SK-N-SH (cell line): Measurements from ENCODE around the gene KANTR.

Source experiments
- EZH2phosphoT487 ChIP-seq: fragments of 200-600 bp; sonication (generic); IDR thresholded peaks from 2 replicates; pipeline ENCODE4 v1.6.1; 2017; ENCODE audit warnings: low read depth, mixed run types, mild to moderate bottlenecking, antibody characterized with exemption, moderate library complexity, borderline replicate concordance
- FOSL2 ChIP-seq: IDR thresholded peaks from 2 replicates; pipeline ENCODE4 v1.4.0; 2012; ENCODE audit warnings: low read depth, mild to moderate bottlenecking, moderate library complexity, borderline replicate concordance
- JUND ChIP-seq: IDR thresholded peaks from 2 replicates; pipeline ENCODE4 v1.4.0; 2012
- SMC3 ChIP-seq: IDR thresholded peaks from 2 replicates; pipeline ENCODE4 v1.6.1; 2012; ENCODE audit warnings: low read depth, low read length, improper control_type of control experiment
- TAF1 ChIP-seq: IDR thresholded peaks from 2 replicates; pipeline ENCODE4 v1.6.1; 2012; ENCODE audit warnings: low read depth, mild to moderate bottlenecking, low read length, moderate library complexity, borderline replicate concordance
- YY1 ChIP-seq: IDR thresholded peaks from 2 replicates; pipeline ENCODE4 v1.4.0; 2012; ENCODE audit warnings: low read depth, mild to moderate bottlenecking
- TF ChIP-seq, protein P1 (sequence below): fragments of 200-600 bp; sonication (generic); IDR thresholded peaks from 2 replicates; pipeline ENCODE4 v1.6.1; 2017; ENCODE audit warnings: antibody characterized with exemption, mild to moderate bottlenecking, moderate library complexity
- TF ChIP-seq, protein P2 (sequence below): IDR thresholded peaks from 2 replicates; pipeline ENCODE4 v1.4.0; 2012; ENCODE audit warnings: low read depth, borderline replicate concordance

DNA sequence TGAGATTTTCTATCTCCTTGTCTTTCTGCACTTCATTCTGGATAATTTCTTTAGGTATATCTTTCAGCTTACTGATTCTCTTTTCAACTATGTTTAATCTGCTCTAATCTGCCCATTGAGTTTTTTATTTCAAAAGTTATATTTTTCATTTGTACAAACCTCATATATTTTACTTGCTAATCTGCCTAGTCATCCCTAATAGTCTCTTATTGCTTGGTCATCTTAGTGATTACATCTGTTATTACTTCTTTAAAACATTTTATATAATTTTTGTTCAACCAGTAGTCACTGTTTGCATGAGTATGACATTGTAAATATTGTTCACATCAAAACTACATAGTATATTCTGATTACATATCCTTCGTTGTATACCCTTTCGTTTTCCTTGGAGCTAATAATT, 32.4 kb downstream of the KANTR start:
- no peak for TF ChIP-seq FOSL2
- TF ChIP-seq, protein P1, sequence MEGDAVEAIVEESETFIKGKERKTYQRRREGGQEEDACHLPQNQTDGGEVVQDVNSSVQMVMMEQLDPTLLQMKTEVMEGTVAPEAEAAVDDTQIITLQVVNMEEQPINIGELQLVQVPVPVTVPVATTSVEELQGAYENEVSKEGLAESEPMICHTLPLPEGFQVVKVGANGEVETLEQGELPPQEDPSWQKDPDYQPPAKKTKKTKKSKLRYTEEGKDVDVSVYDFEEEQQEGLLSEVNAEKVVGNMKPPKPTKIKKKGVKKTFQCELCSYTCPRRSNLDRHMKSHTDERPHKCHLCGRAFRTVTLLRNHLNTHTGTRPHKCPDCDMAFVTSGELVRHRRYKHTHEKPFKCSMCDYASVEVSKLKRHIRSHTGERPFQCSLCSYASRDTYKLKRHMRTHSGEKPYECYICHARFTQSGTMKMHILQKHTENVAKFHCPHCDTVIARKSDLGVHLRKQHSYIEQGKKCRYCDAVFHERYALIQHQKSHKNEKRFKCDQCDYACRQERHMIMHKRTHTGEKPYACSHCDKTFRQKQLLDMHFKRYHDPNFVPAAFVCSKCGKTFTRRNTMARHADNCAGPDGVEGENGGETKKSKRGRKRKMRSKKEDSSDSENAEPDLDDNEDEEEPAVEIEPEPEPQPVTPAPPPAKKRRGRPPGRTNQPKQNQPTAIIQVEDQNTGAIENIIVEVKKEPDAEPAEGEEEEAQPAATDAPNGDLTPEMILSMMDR, result no peak
- TF ChIP-seq SMC3, result no peak
- TF ChIP-seq YY1, result no peak
- no peak for TF ChIP-seq EZH2phosphoT487
- TF ChIP-seq, protein P2, sequence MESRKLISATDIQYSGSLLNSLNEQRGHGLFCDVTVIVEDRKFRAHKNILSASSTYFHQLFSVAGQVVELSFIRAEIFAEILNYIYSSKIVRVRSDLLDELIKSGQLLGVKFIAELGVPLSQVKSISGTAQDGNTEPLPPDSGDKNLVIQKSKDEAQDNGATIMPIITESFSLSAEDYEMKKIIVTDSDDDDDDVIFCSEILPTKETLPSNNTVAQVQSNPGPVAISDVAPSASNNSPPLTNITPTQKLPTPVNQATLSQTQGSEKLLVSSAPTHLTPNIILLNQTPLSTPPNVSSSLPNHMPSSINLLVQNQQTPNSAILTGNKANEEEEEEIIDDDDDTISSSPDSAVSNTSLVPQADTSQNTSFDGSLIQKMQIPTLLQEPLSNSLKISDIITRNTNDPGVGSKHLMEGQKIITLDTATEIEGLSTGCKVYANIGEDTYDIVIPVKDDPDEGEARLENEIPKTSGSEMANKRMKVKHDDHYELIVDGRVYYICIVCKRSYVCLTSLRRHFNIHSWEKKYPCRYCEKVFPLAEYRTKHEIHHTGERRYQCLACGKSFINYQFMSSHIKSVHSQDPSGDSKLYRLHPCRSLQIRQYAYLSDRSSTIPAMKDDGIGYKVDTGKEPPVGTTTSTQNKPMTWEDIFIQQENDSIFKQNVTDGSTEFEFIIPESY, result no peak
- no peak for TF ChIP-seq JUND
- TF ChIP-seq TAF1, result no peak
